Suprapubic skin (tissue), 3 donors: ENCODE results near the gene LEKR1.

Experiments
- EP300 ChIP-seq: sonication (generic); formaldehyde crosslinking; IDR thresholded peaks from one replicate; pipeline ENCODE4 v1.6.1; 2017; ENCODE audit warnings: antibody characterized with exemption
- TF ChIP-seq, protein P1 (sequence below), 2 donors: fragments of 200-600 bp in 1 of 2; fragments of 450-650 bp in 1 of 2; sonication (generic) in 1 of 2; IDR thresholded peaks; one replicate each; pipeline ENCODE4 v1.5.1; 2016 to 2019; ENCODE audit warnings: antibody characterized with exemption in 2 of 2, mild to moderate bottlenecking in 1 of 2, moderate library complexity in 1 of 2

DNA sequence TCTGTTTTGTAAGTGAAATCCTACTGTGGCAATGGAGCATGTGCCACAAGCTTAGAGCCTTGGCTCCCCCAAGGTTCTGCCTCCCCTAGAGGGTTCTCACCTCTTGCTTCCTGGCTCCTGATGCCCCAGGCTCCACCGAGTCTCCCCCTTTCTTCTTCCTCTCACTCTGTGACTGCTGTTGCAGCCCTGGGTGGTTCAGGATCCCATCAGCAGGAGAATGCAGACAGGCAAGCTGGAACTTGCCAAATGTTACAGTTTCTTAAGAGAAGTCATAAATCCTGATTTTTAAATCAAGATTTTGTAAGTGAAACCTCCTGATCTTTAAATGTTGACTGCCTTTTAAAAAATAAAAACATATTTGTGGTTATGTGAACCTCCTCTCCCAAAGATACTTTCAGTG is 199.9 kb downstream of the LEKR1 start:
- TF ChIP-seq, protein P1, sequence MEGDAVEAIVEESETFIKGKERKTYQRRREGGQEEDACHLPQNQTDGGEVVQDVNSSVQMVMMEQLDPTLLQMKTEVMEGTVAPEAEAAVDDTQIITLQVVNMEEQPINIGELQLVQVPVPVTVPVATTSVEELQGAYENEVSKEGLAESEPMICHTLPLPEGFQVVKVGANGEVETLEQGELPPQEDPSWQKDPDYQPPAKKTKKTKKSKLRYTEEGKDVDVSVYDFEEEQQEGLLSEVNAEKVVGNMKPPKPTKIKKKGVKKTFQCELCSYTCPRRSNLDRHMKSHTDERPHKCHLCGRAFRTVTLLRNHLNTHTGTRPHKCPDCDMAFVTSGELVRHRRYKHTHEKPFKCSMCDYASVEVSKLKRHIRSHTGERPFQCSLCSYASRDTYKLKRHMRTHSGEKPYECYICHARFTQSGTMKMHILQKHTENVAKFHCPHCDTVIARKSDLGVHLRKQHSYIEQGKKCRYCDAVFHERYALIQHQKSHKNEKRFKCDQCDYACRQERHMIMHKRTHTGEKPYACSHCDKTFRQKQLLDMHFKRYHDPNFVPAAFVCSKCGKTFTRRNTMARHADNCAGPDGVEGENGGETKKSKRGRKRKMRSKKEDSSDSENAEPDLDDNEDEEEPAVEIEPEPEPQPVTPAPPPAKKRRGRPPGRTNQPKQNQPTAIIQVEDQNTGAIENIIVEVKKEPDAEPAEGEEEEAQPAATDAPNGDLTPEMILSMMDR (IDR thresholded peaks at IDR 0.05): no peak
- no peak for TF ChIP-seq EP300
